Activated CD8-positive, alpha-beta memory T cell treated with anti-CD3 and anti-CD28 coated beads, Interleukin-2, amount 50 U/mL, for 1 hour (primary cell): Measurements from ENCODE around the gene KRTAP9-7.
"Not testable (repeated sequence)": the region's sequence is repeated elsewhere in the genome, so short reads cannot be mapped to it uniquely, and the experiment has no call there.

ENCODE experiments used
- DNase-seq: peaks from one replicate; pipeline ENCODE4 v3.0.0-alpha.2; 2020; ENCODE audit errors: extremely low read depth

KRTAP9-7 gene, protein sequence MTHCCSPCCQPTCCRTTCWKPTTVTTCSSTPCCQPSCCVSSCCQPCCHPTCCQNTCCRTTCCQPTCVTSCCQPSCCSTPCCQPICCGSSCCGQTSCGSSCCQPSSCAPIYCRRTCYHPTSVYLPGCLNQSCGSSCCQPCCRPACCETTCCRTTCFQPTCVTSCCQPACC

DNA sequence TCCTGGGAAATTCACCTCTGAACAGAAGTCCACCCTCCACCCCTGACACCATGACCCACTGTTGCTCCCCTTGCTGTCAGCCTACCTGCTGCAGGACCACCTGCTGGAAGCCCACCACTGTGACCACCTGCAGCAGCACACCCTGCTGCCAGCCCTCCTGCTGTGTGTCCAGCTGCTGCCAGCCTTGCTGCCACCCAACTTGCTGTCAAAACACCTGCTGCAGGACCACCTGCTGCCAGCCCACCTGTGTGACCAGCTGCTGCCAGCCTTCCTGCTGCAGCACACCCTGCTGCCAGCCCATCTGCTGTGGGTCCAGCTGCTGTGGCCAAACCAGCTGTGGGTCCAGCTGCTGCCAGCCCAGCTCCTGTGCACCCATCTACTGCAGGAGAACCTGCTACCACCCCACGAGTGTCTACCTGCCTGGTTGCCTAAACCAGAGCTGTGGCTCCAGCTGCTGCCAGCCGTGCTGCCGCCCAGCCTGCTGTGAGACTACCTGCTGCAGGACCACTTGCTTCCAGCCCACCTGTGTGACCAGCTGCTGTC is at the start of gene KRTAP9-7:
Gene KRTAP9-7 (plus strand): TSS at position 51 of the 543 bp plus-strand sequence. CDS start 0 bp downstream, at position 51.
- DNase-seq = not testable (repeated sequence)

DNA sequence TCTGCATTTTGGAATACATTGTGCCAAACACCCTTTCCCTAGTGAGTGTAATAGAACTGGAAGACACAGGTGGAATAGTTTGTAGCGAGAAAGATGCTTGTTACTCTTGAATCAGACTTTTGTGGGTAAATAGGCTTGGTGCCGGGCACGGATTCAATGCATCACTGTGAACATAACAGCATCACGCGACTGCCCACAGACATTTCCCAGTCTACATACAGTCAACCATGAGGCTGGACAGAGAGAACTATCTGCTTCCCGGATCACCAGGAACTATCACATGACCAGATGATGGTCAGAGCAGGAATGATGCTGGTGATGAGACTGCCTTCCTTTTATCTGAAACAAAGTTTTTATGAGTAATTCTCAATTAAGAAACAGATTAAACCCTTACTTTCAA is 49.4 kb upstream of the KRTAP9-7 start:
- no peak for DNase-seq

DNA sequence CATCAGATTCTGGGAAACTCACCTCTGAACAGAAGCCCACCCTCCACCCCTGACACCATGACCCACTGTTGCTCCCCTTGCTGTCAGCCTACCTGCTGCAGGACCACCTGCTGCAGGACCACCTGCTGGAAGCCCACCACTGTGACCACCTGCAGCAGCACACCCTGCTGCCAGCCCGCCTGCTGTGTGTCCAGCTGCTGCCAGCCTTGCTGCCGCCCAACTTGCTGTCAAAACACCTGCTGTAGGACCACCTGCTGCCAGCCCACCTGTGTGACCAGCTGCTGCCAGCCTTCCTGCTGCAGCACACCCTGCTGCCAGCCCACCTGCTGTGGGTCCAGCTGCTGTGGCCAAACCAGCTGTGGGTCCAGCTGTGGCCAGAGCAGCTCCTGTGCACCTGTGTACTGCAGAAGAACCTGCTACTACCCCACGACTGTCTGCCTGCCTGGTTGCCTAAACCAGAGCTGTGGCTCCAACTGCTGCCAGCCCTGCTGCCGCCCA is 48.9 kb upstream of the KRTAP9-7 start, which contains the start of gene KRTAP9-2:
Gene KRTAP9-2 (plus strand): TSS at position 51 of the 498 bp plus-strand sequence. CDS start 7 bp downstream, at position 58.
- DNase-seq = not testable (repeated sequence)

DNA sequence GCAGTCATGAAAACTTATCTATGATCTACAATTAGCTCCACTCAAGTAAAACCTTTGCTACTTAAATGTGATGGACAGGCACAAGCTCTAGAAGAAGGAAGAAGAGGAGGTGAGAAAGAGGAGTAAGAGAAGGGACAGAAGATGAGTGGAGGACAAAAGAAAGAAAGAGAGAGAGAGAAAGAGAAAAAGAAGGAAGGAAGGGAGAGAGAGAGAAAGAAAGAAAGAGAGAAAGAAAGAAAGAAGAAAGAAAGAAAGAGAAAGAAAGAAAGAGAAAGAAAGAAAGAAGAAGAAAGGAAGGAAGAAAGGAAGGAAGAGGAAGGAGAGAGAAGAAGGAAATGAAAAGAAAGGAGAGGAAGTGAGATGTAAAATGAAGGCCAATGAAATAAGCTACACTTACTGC is 45.4 kb upstream of the KRTAP9-7 start:
- no peak for DNase-seq

DNA sequence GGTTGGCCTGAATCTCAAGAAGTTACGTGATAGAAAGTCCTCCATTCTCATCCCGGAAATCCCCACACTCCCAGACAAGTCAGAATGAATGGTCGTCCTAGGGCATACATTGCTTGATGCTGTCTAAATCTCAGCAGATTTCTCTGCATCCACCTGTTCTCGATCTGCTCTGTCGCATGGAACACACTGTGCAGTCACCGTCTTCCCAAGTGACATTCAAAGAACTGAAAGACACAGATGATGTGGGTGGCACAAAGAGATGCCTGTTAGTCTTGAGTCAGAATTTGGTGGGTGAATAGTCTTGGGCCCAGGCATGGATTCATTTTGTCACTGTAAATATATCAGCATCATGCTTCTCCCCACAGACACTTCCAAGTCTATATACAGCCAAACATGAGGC is 43.8 kb upstream of the KRTAP9-7 start:
- DNase-seq = no peak

DNA sequence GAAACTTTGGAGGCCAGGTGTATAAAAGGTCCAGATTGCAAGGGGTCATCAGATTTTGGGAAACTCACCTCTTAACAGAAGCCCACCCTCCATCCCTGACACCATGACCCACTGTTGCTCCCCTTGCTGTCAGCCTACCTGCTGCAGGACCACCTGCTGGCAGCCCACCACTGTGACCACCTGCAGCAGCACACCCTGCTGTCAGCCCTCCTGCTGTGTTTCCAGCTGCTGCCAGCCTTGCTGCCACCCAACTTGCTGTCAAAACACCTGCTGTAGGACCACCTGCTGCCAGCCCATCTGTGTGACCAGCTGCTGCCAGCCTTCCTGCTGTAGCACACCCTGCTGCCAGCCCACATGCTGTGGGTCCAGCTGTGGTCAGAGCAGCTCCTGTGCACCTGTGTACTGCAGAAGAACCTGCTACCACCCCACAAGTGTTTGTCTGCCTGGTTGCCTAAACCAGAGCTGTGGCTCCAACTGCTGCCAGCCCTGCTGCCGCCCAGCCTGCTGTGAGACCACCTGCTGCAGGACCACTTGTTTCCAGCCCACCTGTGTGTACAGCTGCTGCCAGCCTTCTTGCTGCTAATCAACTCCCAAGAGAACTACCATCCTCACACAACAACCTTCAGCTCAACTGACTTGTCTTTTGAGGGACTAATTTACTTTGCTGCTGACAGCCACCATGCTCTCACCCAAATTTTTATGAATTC is 42.9 kb upstream of the KRTAP9-7 start, which contains the start of gene KRTAP9-3:
Gene KRTAP9-3 (plus strand): TSS at position 51 of the 707 bp plus-strand sequence. CDS start 53 bp downstream, at position 104.
- DNase-seq = not testable (repeated sequence)

DNA sequence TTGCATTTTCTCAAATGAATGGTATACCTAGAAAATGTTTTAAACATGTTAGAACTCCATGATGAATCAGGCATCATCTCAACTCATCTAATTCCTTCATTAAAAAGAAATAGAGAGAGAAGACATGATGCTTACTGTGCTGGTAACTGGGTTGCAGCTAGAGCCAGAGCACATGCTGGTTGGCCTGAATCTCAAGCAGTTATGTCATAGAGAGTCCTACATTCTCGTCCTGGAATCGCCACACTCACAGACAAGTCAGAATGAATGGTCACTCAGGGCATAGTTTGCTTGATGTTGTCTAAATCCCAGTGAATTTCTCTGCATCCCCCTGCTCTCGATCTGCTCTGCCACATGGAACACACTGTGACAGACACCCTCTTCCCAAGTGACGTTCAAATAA is 38.4 kb upstream of the KRTAP9-7 start:
- not testable (repeated sequence) for DNase-seq

DNA sequence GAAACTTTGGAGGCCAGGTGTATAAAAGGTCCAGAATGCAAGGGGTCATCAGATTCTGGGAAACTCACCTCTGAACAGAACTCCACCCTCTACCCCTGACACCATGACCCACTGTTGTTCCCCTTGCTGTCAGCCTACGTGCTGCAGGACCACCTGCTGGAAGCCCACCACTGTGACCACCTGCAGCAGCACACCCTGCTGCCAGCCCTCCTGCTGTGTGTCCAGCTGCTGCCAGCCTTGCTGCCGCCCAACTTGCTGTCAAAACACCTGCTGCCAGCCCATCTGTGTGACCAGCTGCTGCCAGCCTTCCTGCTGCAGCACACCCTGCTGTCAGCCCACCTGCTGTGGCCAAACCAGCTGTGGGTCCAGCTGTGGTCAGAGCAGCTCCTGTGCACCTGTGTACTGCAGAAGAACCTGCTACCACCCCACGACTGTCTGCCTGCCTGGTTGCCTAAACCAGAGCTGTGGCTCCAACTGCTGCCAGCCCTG is 37.5 kb upstream of the KRTAP9-7 start, which contains the start of gene KRTAP9-8:
Gene KRTAP9-8 (plus strand): TSS at position 51 of the 489 bp plus-strand sequence. CDS start 53 bp downstream, at position 104.
- DNase-seq = not testable (repeated sequence)

DNA sequence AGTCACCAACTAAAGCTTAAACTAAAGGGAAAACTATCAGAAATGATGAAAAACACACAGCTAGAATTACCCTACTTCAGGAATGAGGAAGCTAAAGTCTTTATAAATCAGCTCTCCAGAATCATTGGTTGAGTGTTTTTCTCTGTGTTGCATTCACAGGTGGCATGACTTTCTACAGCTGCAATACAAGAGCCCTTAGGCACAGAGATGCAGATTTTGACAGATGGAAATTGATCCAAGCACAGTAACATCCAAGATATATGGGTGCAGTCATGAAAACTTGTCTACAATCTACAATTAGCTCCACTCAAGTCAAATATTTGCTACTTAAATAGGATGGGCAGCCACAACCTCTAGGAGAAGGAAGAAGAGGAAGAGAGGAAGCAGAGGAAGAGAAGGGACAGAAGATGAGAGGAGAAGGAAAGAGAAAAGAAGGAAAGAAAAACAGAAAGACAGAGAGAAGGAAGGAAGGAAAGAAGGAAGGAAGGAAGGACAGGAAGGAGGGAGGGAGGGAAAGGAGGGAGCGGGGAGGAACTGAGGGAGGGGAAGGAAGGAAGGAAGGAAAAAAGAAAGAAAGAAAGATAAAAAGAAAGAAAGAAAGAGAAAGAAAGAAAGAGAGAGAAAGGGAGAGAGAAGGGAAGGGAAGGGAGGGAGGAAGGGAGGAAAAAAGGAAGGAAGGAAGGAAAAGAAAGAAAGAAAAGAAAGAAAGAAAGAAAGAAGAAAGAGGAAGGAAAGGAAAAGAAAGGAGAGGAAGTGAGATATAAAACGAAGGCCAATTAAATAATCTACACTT is 28.3 kb upstream of the KRTAP9-7 start:
- not testable (repeated sequence) for DNase-seq

DNA sequence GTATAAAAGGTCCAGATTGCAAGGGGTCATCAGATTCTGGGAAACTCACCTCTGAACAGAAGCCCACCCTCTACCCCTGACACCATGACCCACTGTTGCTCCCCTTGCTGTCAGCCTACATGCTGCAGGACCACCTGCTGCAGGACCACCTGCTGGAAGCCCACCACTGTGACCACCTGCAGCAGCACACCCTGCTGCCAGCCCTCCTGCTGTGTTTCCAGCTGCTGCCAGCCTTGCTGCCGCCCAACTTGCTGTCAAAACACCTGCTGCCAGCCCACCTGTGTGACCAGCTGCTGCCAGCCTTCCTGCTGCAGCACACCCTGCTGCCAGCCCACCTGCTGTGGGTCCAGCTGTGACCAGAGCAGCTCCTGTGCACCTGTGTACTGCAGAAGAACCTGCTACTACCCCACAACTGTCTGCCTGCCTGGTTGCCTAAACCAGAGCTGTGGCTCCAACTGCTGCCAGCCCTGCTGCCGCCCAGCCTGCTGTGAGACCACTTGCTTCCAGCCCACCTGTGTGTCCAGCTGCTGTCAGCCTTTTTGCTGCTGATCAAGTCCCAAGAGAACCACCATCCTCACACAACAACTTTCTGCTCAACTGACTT is 25.8 kb upstream of the KRTAP9-7 start, which contains the start of gene KRTAP9-4:
Gene KRTAP9-4 (plus strand): TSS at position 51 of the 604 bp plus-strand sequence. CDS start 34 bp downstream, at position 85.
- DNase-seq = not testable (repeated sequence)

DNA sequence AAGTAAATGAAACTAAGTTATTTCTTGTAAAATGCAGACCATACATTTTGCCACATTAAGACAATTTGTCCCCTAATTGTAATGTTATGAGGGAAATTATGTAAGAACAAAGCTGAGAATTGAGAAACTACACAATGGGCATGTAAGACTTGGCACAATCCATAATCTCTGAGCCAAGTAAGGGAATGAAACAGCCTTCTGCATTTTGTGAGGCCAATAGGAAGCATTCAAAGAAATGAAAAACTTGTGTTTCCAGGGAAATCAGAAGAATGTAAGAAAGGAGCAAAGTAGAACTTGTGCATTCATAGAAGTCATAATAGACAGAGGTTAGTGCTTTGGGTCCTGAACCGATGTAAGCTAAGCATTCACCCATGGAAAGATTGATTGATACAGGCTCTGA is 24.2 kb upstream of the KRTAP9-7 start:
- DNase-seq = no peak

DNA sequence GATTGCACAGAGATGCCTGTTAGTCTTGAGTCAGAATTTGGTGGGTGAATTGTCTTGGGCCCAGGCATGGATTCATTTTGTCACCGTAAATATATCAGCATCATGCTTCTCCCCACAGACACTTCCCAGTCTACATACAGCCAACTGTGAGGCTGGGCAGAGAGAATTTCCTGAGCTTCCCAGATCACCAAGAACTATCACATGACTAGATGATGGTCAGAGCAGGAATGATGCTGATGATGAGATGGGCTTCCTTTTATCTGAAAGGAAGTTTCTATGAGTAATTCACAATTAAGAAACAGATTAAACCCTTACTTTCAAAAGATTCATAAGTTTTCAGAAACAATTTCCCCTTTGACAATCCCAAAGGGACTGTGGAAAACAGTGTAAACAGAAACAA is 20.6 kb upstream of the KRTAP9-7 start:
- no peak for DNase-seq

DNA sequence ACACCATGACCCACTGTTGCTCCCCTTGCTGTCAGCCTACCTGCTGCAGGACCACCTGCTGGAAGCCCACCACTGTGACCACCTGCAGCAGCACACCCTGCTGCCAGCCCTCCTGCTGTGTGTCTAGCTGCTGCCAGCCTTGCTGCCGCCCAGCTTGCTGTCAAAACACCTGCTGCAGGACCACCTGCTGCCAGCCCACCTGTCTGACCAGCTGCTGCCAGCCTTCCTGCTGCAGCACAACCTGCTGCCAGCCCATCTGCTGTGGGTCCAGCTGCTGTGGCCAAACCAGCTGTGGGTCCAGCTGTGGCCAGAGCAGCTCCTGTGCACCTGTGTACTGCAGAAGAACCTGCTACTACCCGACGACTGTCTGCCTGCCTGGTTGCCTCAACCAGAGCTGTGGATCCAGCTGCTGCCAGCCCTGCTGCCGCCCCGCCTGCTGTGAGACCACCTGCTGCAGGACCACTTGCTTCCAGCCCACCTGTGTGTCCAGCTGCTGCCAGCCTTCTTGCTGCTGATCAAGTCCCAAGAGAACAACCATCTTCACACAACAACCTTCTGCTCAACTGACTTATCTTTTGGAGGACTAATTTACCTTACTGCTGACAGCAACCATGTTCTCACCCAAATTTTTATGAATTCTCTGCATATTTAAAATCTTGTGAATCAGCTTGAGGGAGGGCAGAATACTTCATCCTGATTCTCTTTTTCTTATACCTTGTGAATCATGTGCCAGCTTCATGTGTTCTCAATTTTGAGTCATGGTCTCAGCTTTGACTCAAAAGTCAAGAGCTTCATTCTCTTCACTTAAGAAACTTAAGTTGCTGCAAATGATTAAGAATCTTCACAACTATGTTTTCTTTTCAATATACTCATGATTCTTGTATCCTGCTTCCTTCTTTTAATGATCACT is 19.9 kb upstream of the KRTAP9-7 start, which contains the start of gene KRTAP9-9:
Gene KRTAP9-9 (plus strand): TSS at position 4 of the 910 bp plus-strand sequence.
- DNase-seq = not testable (repeated sequence)

DNA sequence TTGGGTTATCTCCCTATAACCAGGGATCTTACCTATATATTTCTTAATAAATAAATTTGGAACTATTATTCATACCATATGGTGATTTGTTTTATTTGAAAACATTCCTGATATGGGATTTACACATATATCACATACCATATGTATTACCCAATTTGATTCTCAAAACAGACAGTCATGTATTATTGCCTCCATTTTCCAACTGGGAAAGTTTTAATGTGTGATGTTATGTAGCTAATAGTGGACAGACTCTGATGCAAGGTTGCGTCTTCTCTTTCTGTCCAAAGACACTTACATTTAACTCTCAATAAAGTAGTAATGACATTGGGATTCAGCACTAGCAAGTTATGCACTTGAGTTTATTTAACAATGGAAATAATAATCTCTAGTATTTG is 19.2 kb upstream of the KRTAP9-7 start:
- no peak for DNase-seq

DNA sequence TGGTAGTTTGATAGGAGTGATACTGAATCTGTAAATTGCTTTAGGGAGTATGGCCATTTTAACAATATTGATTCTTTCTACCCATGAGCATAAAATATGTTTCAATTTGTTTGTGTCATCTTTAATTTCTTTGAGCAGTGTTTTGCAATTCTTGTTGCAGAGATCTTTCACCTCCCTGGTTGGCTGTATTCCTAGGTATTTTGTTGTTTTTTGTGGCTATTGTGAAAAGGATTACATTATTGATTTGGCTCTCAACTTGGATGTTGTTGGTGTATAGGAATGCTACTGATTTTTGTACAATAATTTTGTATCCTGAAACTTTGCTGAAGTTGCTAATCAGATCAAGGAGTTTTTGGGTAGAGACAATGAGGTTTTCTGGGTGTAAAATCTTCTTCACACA is 17.1 kb upstream of the KRTAP9-7 start:
- DNase-seq = no peak

DNA sequence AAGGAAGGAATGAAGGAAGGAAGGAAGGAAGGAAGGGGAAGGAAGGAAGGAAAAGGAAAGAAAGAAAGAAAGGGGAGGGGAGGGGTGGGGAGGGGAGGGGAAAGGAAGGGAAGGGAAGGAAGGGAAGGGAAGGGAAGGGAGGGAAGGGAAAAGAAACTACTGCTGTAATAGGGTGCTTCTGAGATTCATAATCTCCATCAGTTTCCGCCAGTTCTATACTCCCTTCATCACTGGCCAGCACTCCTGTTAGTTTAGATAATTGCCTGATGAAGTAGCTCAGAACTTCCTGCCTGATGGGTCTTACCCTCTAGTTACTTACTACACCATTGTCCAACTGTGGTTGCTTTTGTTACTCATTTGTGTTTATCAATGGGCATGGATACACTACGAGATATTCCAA is 12.3 kb upstream of the KRTAP9-7 start:
- no peak for DNase-seq

DNA sequence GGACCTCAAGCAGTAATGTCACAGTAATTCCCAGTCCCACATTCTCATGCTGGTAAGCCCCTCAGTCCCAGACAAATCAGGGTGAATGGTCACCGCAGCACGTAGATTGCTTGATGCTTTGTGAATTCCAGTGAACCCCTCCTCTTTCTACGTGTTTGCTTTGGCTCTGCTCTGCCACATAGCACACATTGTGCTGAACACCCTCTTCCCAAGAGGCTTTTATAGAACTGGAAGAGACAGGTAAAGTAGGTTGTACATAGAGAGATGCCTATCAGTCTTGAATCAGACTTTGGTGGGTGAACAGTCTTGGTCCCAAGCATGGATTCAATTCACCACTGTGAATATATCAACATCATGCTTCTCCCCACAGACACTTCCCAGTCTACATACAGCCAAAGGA is 10.9 kb upstream of the KRTAP9-7 start:
- no peak for DNase-seq

DNA sequence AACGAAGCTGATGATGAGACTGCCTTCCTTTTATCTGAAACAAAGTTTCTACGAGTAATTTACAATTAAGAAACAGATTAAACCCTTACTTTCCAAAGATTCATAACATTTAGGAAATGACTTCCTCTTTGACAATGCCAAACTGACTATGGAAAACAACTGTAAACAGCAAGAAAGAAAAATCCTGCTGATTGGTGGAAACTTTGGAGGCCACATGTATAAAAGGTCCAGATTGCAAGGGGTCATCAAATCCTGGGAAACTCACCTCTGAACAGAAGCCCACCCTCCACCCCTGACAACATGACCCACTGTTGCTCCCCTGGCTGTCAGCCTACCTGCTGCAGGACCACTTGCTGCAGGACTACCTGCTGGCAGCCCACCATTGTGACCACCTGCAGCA is 10.4 kb upstream of the KRTAP9-7 start, which contains the start of gene KRTAP9-6:
Gene KRTAP9-6 (plus strand): TSS at position 301 of the 400 bp plus-strand sequence. CDS start 0 bp downstream, at position 301.
- no peak for DNase-seq

DNA sequence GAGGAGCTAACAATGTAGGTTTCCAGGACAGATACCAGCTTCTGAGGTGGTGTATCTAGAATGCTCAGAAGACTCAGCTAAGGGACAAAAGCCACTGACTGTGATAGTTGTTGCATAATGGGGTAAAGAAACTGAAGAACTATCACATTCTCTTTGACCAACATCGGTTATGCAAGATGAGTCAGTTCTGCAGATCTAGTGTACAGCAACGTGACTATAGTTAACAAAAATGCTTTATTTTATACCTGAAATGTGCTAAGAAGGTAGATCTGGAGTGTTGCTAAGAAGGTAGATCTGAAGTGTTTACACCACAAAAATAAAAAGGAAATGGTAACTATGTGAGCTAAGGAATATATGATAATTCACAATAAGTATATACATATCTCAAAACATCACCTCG is 7.8 kb upstream of the KRTAP9-7 start:
- no peak for DNase-seq

DNA sequence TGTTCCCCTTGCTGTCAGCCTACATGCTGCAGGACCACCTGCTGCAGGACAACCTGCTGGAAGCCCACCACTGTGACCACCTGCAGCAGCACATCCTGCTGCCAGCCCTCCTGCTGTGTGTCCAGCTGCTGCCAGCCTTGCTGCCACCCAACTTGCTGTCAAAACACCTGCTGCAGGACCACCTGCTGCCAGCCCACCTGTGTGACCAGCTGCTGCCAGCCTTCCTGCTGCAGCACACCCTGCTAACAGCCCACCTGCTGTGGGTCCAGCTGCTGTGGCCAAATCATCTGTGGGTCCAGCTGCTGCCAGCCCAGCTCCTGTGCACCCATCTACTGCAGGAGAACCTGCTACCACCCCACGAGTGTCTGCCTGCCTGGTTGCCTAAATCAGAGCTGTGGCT is 4.2 kb upstream of the KRTAP9-7 start:
- not testable (repeated sequence) for DNase-seq
